Loucy (cell line): Measurements from ENCODE around the gene GLIPR2.
"Not testable (repeated sequence)": the region's sequence is repeated elsewhere in the genome, so short reads cannot be mapped to it uniquely, and the experiment has no call there.

Experiments
- CTCF ChIP-seq: fragments of 200-600 bp; sonication (generic); conservative IDR thresholded peaks from 2 replicates; pipeline ENCODE4 v1.5.1; 2014; ENCODE audit warnings: mild to moderate bottlenecking, antibody characterized with exemption, low read length
- EZH2phosphoT487 ChIP-seq: fragments of 200-600 bp; IDR thresholded peaks from 2 replicates; pipeline ENCODE4 v1.6.1; 2018; ENCODE audit warnings: antibody characterized with exemption, mild to moderate bottlenecking, moderate library complexity, borderline replicate concordance

- not testable (repeated sequence) for TF ChIP-seq CTCF, EZH2phosphoT487
Observed at GRCh38 chr9:36180243-36180642, 43.7 kb downstream of the GLIPR2 start.
